ENCODE results near the gene CPPED1. TPM values are rescaled to one million over a fixed set of nuclear protein-coding genes. Genes with fewer than 3 reads are reported as not detected.
"Not testable (repeated sequence)": the region's sequence is repeated elsewhere in the genome, so short reads cannot be mapped to it uniquely, and the experiment has no call there.

The CPPED1 gene
- total and polyA plus RNA-seq, 4 donors = 8.8 to 13.3 (median 9.5) TPM

- no peaks in the 10 kb centered on the region for H3K36me3 ChIP-seq (ENCODE audit: control insufficient read depth, insufficient read depth, low read length)
- H3K4me3 ChIP-seq (ENCODE audit: low read depth, low read length) = no peak overlapping the region
- no CpG with 5 or more reads among the region's 3 CpGs for WGBS (ENCODE audit: insufficient coverage)
- H3K4me1 ChIP-seq (ENCODE audit: control insufficient read depth, insufficient read depth, low read length) = no peaks in the 10 kb centered on the region
- H3K27ac ChIP-seq (ENCODE audit: low read depth, low read length) = no peak overlapping the region
- H3K9me3 ChIP-seq (ENCODE audit: control insufficient read depth, insufficient read depth, low read length) = no peaks in the 10 kb centered on the region
- DNase-seq (ENCODE audit: low read depth in 4 of 6, low spot score in 6 of 6) = peak in 1 of 6 donors; percentile 85
- no peaks in the 10 kb centered on the region for H3K27me3 ChIP-seq (ENCODE audit: control insufficient read depth, insufficient read depth, low read length)
Observed at GRCh38 chr16:12793865-12794240, 9.8 kb downstream of the CPPED1 start.

- Histone ChIP-seq H3K4me3 (ENCODE audit: low read depth, low read length) (no peak overlapping the region), H3K9me3 (ENCODE audit: control insufficient read depth, insufficient read depth, low read length) (no peaks in the 10 kb centered on the region), H3K36me3 (ENCODE audit: control insufficient read depth, insufficient read depth, low read length) (no peaks in the 10 kb centered on the region), H3K27me3 (ENCODE audit: control insufficient read depth, insufficient read depth, low read length) (no peaks in the 10 kb centered on the region), H3K27ac (ENCODE audit: low read depth, low read length) (no peak overlapping the region), H3K4me1 (ENCODE audit: control insufficient read depth, insufficient read depth, low read length) (no peaks in the 10 kb centered on the region)
- DNase-seq (ENCODE audit: low read depth in 4 of 6, low spot score in 6 of 6) = no peak
- 94% methylated on average over 3 of the region's 9 CpGs for WGBS (ENCODE audit: insufficient coverage)
Observed at GRCh38 chr16:12793120-12793864, 10.4 kb downstream of the CPPED1 start.

DNA sequence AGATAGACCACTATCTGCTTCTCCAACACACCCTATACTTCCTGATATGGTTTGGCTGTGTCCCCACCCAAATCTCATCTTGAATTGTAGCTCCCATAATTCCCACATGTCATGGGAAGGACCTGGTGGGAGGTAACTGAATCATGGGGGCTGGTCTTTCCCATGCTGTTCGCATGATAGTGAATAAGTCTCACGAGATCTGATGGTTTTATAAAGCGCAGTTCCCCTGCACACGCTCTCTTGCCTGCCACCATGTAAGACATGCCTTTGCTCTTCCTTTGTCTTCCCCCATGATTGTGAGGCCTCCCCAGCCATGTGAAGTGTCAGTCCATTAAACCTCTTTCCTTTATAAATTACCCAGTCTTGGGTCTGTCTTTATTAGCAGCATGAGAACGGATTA is 11.2 kb downstream of the CPPED1 start:
- not testable (repeated sequence) for H3K9me3 ChIP-seq (ENCODE audit: control insufficient read depth, insufficient read depth, low read length); DNase-seq (ENCODE audit: low read depth in 4 of 6, low spot score in 6 of 6); H3K27me3 ChIP-seq (ENCODE audit: control insufficient read depth, insufficient read depth, low read length); H3K4me1 ChIP-seq (ENCODE audit: control insufficient read depth, insufficient read depth, low read length); H3K4me3 ChIP-seq (ENCODE audit: low read depth, low read length); H3K36me3 ChIP-seq (ENCODE audit: control insufficient read depth, insufficient read depth, low read length); H3K27ac ChIP-seq (ENCODE audit: low read depth, low read length)
- 98% methylated on average over 5 of the region's 5 CpGs for WGBS (ENCODE audit: insufficient coverage)

DNA sequence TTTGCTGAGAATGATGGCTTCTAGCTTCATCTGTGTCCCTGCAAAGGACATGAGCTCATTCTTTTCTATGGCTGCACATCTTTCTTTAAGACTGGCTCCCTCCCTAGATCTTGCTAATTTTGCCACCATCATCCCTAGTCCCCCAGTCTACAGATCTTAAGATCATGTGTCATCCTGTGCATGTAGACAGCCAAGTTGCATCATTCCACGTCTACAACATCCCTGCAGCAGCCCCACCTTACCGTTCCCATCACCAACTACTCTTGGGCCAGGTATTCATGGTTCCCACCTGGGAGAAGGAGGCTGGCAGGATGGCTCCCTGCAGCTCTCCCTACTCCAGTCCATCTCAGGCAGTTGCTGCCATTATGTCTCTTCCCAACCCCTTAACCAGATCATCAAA is 12.3 kb downstream of the CPPED1 start:
- Histone ChIP-seq H3K4me1 (ENCODE audit: control insufficient read depth, insufficient read depth, low read length) (no peaks in the 10 kb centered on the region), H3K27ac (ENCODE audit: low read depth, low read length) (no peak overlapping the region), H3K27me3 (ENCODE audit: control insufficient read depth, insufficient read depth, low read length) (no peaks in the 10 kb centered on the region), H3K9me3 (ENCODE audit: control insufficient read depth, insufficient read depth, low read length) (no peaks in the 10 kb centered on the region), H3K36me3 (ENCODE audit: control insufficient read depth, insufficient read depth, low read length) (no peaks in the 10 kb centered on the region), H3K4me3 (ENCODE audit: low read depth, low read length) (no peak overlapping the region)
- WGBS (ENCODE audit: insufficient coverage) = 100% methylated on average over 1 of the region's 2 CpGs
- no peak for DNase-seq (ENCODE audit: low read depth in 4 of 6, low spot score in 6 of 6)

DNA sequence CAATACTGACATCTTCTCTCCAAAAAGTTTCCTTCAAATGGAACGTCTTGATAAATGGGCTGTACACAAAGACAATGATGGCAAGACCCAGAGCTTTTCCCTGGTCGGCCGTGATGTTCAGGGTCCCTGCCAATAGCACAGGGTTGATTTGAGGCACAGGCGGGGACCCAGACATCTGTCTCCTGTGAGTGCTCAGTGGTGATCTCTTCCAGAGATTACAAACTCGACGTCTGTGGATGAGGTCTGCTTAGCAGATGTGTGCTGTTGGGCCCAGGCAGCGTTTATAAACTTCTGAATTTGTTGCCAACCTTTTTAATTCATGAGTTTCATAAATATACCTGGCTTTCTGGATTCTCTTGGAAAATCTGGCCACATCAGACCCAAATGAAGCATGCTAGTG is 14.9 kb downstream of the CPPED1 start:
- 78% methylated on average over 6 of the region's 7 CpGs for WGBS (ENCODE audit: insufficient coverage)
- H3K27me3 ChIP-seq (ENCODE audit: control insufficient read depth, insufficient read depth, low read length) = no peaks in the 10 kb centered on the region
- DNase-seq (ENCODE audit: low read depth in 4 of 6, low spot score in 6 of 6) = no peak
- no peak overlapping the region for H3K4me3 ChIP-seq (ENCODE audit: low read depth, low read length)
- H3K27ac ChIP-seq (ENCODE audit: low read depth, low read length) = no peak overlapping the region
- H3K4me1 ChIP-seq (ENCODE audit: control insufficient read depth, insufficient read depth, low read length) = no peaks in the 10 kb centered on the region
- no peaks in the 10 kb centered on the region for H3K36me3 ChIP-seq (ENCODE audit: control insufficient read depth, insufficient read depth, low read length)
- H3K9me3 ChIP-seq (ENCODE audit: control insufficient read depth, insufficient read depth, low read length) = no peaks in the 10 kb centered on the region

GRCh38 chr16:12786081-12786480 is 17.6 kb downstream of the CPPED1 start:
- Histone ChIP-seq H3K27me3 (ENCODE audit: control insufficient read depth, insufficient read depth, low read length) (no peaks in the 10 kb centered on the region), H3K4me1 (ENCODE audit: control insufficient read depth, insufficient read depth, low read length) (no peaks in the 10 kb centered on the region), H3K27ac (ENCODE audit: low read depth, low read length) (no peak overlapping the region), H3K4me3 (ENCODE audit: low read depth, low read length) (no peak overlapping the region), H3K36me3 (ENCODE audit: control insufficient read depth, insufficient read depth, low read length) (no peaks in the 10 kb centered on the region), H3K9me3 (ENCODE audit: control insufficient read depth, insufficient read depth, low read length) (no peaks in the 10 kb centered on the region)
- DNase-seq (ENCODE audit: low read depth in 4 of 6, low spot score in 6 of 6) = no peak
- 89% methylated on average over 3 of the region's 6 CpGs for WGBS (ENCODE audit: insufficient coverage)

DNA sequence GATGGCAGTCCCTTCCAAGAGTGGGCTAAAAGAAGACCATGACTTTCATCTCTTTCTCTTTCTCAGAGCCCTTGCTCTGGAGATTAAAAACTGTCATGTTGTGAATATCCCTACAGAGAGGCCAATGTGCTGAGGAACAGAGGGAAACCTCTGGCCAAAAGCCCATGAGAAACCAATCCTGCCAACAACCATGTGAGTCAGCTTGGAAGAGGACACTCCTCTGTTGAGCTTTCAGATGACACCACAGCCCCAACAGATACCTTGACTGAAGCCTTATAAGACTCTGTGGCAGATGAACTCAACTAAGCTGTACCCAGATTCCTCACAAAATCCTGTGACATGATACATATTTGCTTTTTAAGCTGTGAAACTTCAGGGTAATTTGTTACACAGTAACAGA is 19.6 kb downstream of the CPPED1 start:
- H3K36me3 ChIP-seq (ENCODE audit: control insufficient read depth, insufficient read depth, low read length) = peaks cover 3% of the 10 kb centered on the region
- no peaks in the 10 kb centered on the region for H3K9me3 ChIP-seq (ENCODE audit: control insufficient read depth, insufficient read depth, low read length)

GRCh38 chr16:12781777-12782176 is 21.9 kb downstream of the CPPED1 start:
- Histone ChIP-seq H3K36me3 (ENCODE audit: control insufficient read depth, insufficient read depth, low read length) (peaks cover 3% of the 10 kb centered on the region), H3K27me3 (ENCODE audit: control insufficient read depth, insufficient read depth, low read length) (no peaks in the 10 kb centered on the region), H3K9me3 (ENCODE audit: control insufficient read depth, insufficient read depth, low read length) (no peaks in the 10 kb centered on the region), H3K4me1 (ENCODE audit: control insufficient read depth, insufficient read depth, low read length) (no peaks in the 10 kb centered on the region), H3K4me3 (ENCODE audit: low read depth, low read length) (no peak overlapping the region), H3K27ac (ENCODE audit: low read depth, low read length) (no peak overlapping the region)
- DNase-seq (ENCODE audit: low read depth in 4 of 6, low spot score in 6 of 6) = peak in 2 of 6 donors; percentile 39 to 66
- 88% methylated on average over 5 of the region's 8 CpGs for WGBS (ENCODE audit: insufficient coverage)

More for the DNA sequence above, 19.6 kb downstream of the CPPED1 start:
- Histone ChIP-seq H3K27me3 (ENCODE audit: control insufficient read depth, insufficient read depth, low read length) (no peaks in the 10 kb centered on the region), H3K27ac (ENCODE audit: low read depth, low read length) (no peak overlapping the region), H3K4me3 (ENCODE audit: low read depth, low read length) (no peak overlapping the region), H3K4me1 (ENCODE audit: control insufficient read depth, insufficient read depth, low read length) (no peaks in the 10 kb centered on the region)
- DNase-seq (ENCODE audit: low read depth in 4 of 6, low spot score in 6 of 6) = no peak

DNA sequence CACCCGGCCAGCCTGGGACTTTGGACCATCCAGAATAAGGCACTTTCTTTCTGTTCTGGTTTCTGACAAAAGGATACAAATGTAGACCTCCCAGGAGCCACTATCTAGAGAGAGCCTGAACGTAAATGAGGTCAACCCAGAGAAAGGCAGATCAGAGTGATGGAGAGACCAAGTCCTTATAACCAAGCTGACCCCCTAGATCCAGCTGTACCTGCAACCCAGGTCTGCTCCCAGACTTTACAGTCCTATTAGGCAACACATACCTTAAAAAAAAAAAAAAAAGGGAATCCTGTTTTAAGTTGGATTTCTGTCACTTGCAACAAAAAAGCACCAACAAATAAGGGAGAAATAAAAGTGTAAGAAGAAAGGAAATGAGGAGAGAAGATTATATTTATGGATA is 23.2 kb downstream of the CPPED1 start:
- WGBS (ENCODE audit: insufficient coverage) = 89% methylated on average over 2 of the region's 2 CpGs
- Histone ChIP-seq H3K27ac (ENCODE audit: low read depth, low read length) (no peak overlapping the region), H3K4me3 (ENCODE audit: low read depth, low read length) (no peak overlapping the region), H3K36me3 (ENCODE audit: control insufficient read depth, insufficient read depth, low read length) (peaks cover 3% of the 10 kb centered on the region), H3K4me1 (ENCODE audit: control insufficient read depth, insufficient read depth, low read length) (no peaks in the 10 kb centered on the region), H3K9me3 (ENCODE audit: control insufficient read depth, insufficient read depth, low read length) (no peaks in the 10 kb centered on the region), H3K27me3 (ENCODE audit: control insufficient read depth, insufficient read depth, low read length) (no peaks in the 10 kb centered on the region)
- DNase-seq (ENCODE audit: low read depth in 4 of 6, low spot score in 6 of 6) = no peak

- no peaks in the 10 kb centered on the region for H3K27me3 ChIP-seq (ENCODE audit: control insufficient read depth, insufficient read depth, low read length)
- no CpG with 5 or more reads among the region's 2 CpGs for WGBS (ENCODE audit: insufficient coverage)
- H3K27ac ChIP-seq (ENCODE audit: low read depth, low read length) = no peak overlapping the region
- H3K9me3 ChIP-seq (ENCODE audit: control insufficient read depth, insufficient read depth, low read length) = no peaks in the 10 kb centered on the region
- DNase-seq (ENCODE audit: low read depth in 4 of 6, low spot score in 6 of 6) = peak in 1 of 6 donors; percentile 70
- H3K4me1 ChIP-seq (ENCODE audit: control insufficient read depth, insufficient read depth, low read length) = no peaks in the 10 kb centered on the region
- H3K36me3 ChIP-seq (ENCODE audit: control insufficient read depth, insufficient read depth, low read length) = peaks cover 3% of the 10 kb centered on the region
- H3K4me3 ChIP-seq (ENCODE audit: low read depth, low read length) = no peak overlapping the region
Observed at GRCh38 chr16:12778726-12779125, 25.0 kb downstream of the CPPED1 start.

All from spinal cord (tissue), 10 donors.